K562 (cell line): ENCODE data around the gene RARA. TPM values are rescaled to one million over a fixed set of nuclear protein-coding genes. Genes with fewer than 3 reads are reported as not detected.
A peak's percentile ranks its signal among the peaks of the same experiment; 100 is the strongest.

Source experiments
- BDP1 ChIP-seq: IDR thresholded peaks from 3 replicates; pipeline ENCODE4 v1.6.1; 2011; ENCODE audit not compliant: insufficient read length, insufficient read depth
- CBX1 ChIP-seq: sonication (generic); IDR thresholded peaks from 2 replicates; pipeline ENCODE4 v1.6.1; 2016; ENCODE audit warnings: antibody characterized with exemption, low read depth, mild to moderate bottlenecking
- CREB3L1 ChIP-seq: fragments of 450-650 bp; IDR thresholded peaks from 2 replicates; pipeline ENCODE4 v1.6.1; 2014; ENCODE audit warnings: low read depth, mild to moderate bottlenecking, moderate library complexity, borderline replicate concordance
- ELF2 ChIP-seq: fragments of 250-450 bp; sonication (Bioruptor Pico); IDR thresholded peaks from 2 replicates; pipeline ENCODE4 v1.5.0; 2021; ENCODE audit warnings: mild to moderate bottlenecking
- ELK1 ChIP-seq: sonication (generic); formaldehyde crosslinking; IDR thresholded peaks from 2 replicates; pipeline ENCODE4 v1.8.1; 2022; ENCODE audit warnings: missing genetic modification reagents
- GTF2E2 ChIP-seq: fragments of 200-800 bp; sonication (Bioruptor generic); IDR thresholded peaks from 2 replicates; pipeline ENCODE4 v1.6.1; 2016; ENCODE audit warnings: missing genetic modification characterization, missing compliant biosample characterization
- GTF3C2 ChIP-seq: IDR thresholded peaks from 3 replicates; pipeline ENCODE4 v1.6.1; 2011; ENCODE audit warnings: borderline replicate concordance, mild to moderate bottlenecking, moderate library complexity; ENCODE audit not compliant: insufficient read length; ENCODE audit errors: extremely low read depth
- IFI16 ChIP-seq: fragments of 250-450 bp; sonication (Bioruptor Pico); IDR thresholded peaks from 2 replicates; pipeline ENCODE4 v2.1.2; 2022; ENCODE audit warnings: mild to moderate bottlenecking, inconsistent platforms
- ILF3 ChIP-seq: fragments of 450-650 bp; IDR thresholded peaks from 2 replicates; pipeline ENCODE4 v1.6.1; 2018; ENCODE audit warnings: antibody characterized with exemption, mild to moderate bottlenecking, moderate library complexity, borderline replicate concordance
- KAT2B ChIP-seq: IDR thresholded peaks from one replicate; pipeline ENCODE4 v1.6.1; 2012; ENCODE audit warnings: low read depth, mild to moderate bottlenecking, control low read depth, inconsistent platforms, low read length, moderate library complexity
- MCM2 ChIP-seq: fragments of 450-650 bp; IDR thresholded peaks from 2 replicates; pipeline ENCODE4 v1.6.1; 2017; ENCODE audit warnings: low read depth, mild to moderate bottlenecking
- RFX1 ChIP-seq: fragments of 450-650 bp; IDR thresholded peaks from 2 replicates; pipeline ENCODE4 v1.6.1; 2016; ENCODE audit warnings: mild to moderate bottlenecking, moderate library complexity
- SIN3B ChIP-seq: fragments of 450-650 bp; IDR thresholded peaks from 2 replicates; pipeline ENCODE4 v1.6.1; 2017; ENCODE audit warnings: low read depth, mild to moderate bottlenecking, moderate library complexity
- SP2 ChIP-seq: IDR thresholded peaks from 2 replicates; pipeline ENCODE4 v1.6.1; 2011; ENCODE audit warnings: mild to moderate bottlenecking, low read depth, low read length, moderate library complexity; ENCODE audit not compliant: poor library complexity, severe bottlenecking; ENCODE audit errors: extremely low read depth
- TSC22D4 ChIP-seq: fragments of 450-650 bp; IDR thresholded peaks from 2 replicates; pipeline ENCODE4 v1.6.1; 2016; ENCODE audit warnings: missing genetic modification characterization, missing biosample characterization, control low read depth
- TSHZ1 ChIP-seq: fragments of 250-450 bp; sonication (Bioruptor Pico); IDR thresholded peaks from 2 replicates; pipeline ENCODE4 v1.4.0; 2020; ENCODE audit warnings: mild to moderate bottlenecking, moderate library complexity
- WHSC1 ChIP-seq: IDR thresholded peaks from one replicate; pipeline ENCODE4 v1.6.1; 2012; ENCODE audit warnings: low read length, control low read depth, inconsistent platforms
- ZNF140 ChIP-seq: fragments of 250-450 bp; sonication (Bioruptor Pico); IDR thresholded peaks from 2 replicates; pipeline ENCODE4 v1.8.0; 2021; ENCODE audit warnings: moderate library complexity, mild to moderate bottlenecking, inconsistent platforms
- ZNF76 ChIP-seq: fragments of 250-450 bp; sonication (Bioruptor Pico); IDR thresholded peaks from 2 replicates; pipeline ENCODE4 v1.4.0; 2020; ENCODE audit warnings: mild to moderate bottlenecking, moderate library complexity, borderline replicate concordance
- polyA plus RNA-seq, 8 experiments: library from polyadenylated mRNA; depleted of rRNA in 4 of 8; stranded (reverse) in 5 of 8; unstranded in 3 of 8; fragments of >200 nt; fragmentation: Nextera tagmentation in 2 of 8; fragmentation: Illumina TruSeq in 1 of 8; extraction: Ambion mirVana in 2 of 8; extraction: Trizol in 1 of 8; gene quantifications; 2 replicates each; pipeline versions ENCODE4 v1.2.1 to v1.2.3, GENCODE V29; 2011 to 2014; ENCODE audit warnings: inconsistent platforms in 1 of 8, missing spikeins in 1 of 8
- total RNA-seq, 7 experiments: library from RNA; depleted of rRNA in 6 of 7; stranded (reverse); fragments of >200 nt in 6 of 7; fragmentation: Illumina TruSeq in 2 of 7; extraction: Trizol in 2 of 7; gene quantifications; 2 replicates each; pipeline versions ENCODE4 v1.2.1 to v1.2.3, GENCODE V29; 2011 to 2021; ENCODE audit warnings: low replicate concordance in 1 of 7

Gene RARA
- total and polyA plus RNA-seq, 9 of the 15 experiments (the other 6 are each of a cell fraction or from before 2014, with no cell fraction given), result 0.10 to 28.0 (median 7.9) TPM

- TF ChIP-seq GTF2E2 (tag) (no peak), TSC22D4 (tag) (no peak), CREB3L1 (no peak), BDP1 (no peak), ZNF140 (CRISPR knock-in tag) (no peak), MCM2 (no peak), SIN3B (no peak), ILF3 (no peak), WHSC1 (no peak), GTF3C2 (no peak), ELF2 (CRISPR knock-in tag) (no peak), ZNF76 (CRISPR knock-in tag) (no peak), IFI16 (CRISPR knock-in tag) (no peak), SP2 (no peak), CBX1 (peak; percentile 36; the same call in 1 of the 2 replicates), KAT2B (no peak), TSHZ1 (no peak), ELK1 (CRISPR knock-in tag) (no peak), RFX1 (no peak)
These were observed 9.2 kb downstream of the RARA start (continued) for GRCh38 chr17:40317880-40318829.
